Esophagus muscularis mucosa (tissue), 4 donors: ENCODE results near the gene PEX10. TPM values are rescaled to one million over a fixed set of nuclear protein-coding genes. Genes with fewer than 3 reads are reported as not detected.

Experiments
- DNase-seq: peaks from one replicate; pipeline ENCODE4 v3.0.0-alpha.2; 2017; ENCODE audit errors: extremely low spot score
- H3K27ac ChIP-seq, 4 donors: fragments of 200-600 bp; sonication (generic); replicated peaks in 1 of 4; 1 replicate in 3 of 4; 2 replicates in 1 of 4; pipeline ENCODE4 v1.5.1; 2016 to 2019; ENCODE audit warnings: mild to moderate bottlenecking in 1 of 4
- H3K27me3 ChIP-seq, 4 donors: fragments of 200-600 bp; sonication (generic); one replicate each; pipeline versions ENCODE4 v1.5.1 to v1.6.0; 2016 to 2019
- H3K36me3 ChIP-seq, 4 donors: fragments of 200-600 bp; sonication (generic); one replicate each; pipeline ENCODE4 v1.5.1; 2016 to 2019
- H3K4me1 ChIP-seq, 4 donors: fragments of 200-600 bp; sonication (generic); one replicate each; pipeline ENCODE4 v1.5.1; 2016 to 2019
- H3K4me3 ChIP-seq, 4 donors: fragments of 200-600 bp; sonication (generic); 1 replicate in 2 of 4; 2 replicates in 2 of 4; pipeline ENCODE4 v1.5.1; 2016 to 2019; ENCODE audit warnings: mild to moderate bottlenecking in 4 of 4, moderate library complexity in 1 of 4
- H3K9me3 ChIP-seq, 4 donors: fragments of 200-600 bp; sonication (generic); 1 replicate in 3 of 4; 2 replicates in 1 of 4; pipeline ENCODE4 v1.5.1; 2016 to 2019
- CTCF ChIP-seq, 3 experiments: fragments of 200-600 bp in 2 of 3; fragments of 450-650 bp in 1 of 3; sonication (generic) in 2 of 3; IDR thresholded peaks; one replicate each; pipeline ENCODE4 v1.5.1; 2017 to 2019; ENCODE audit warnings: antibody characterized with exemption in 3 of 3, mild to moderate bottlenecking in 2 of 3, moderate library complexity in 1 of 3
- EP300 ChIP-seq: sonication (generic); formaldehyde crosslinking; IDR thresholded peaks from one replicate; pipeline ENCODE4 v1.6.1; 2017; ENCODE audit warnings: antibody characterized with exemption
- POLR2A ChIP-seq: fragments of 450-650 bp; IDR thresholded peaks from one replicate; pipeline ENCODE4 v1.6.1; 2017; ENCODE audit warnings: antibody characterized with exemption, moderate library complexity, mild to moderate bottlenecking, low read depth
- POLR2AphosphoS5 ChIP-seq, 2 donors: sonication (generic); formaldehyde crosslinking; IDR thresholded peaks; one replicate each; pipeline ENCODE4 v1.6.1; 2017; ENCODE audit warnings: antibody characterized with exemption in 2 of 2
- WGBS: methylation state at CpG from one replicate; pipeline ENCODE4 v1.1.5; 2018; 5-methylcytosine and 5-hydroxymethylcytosine counted together
- intact Hi-C: fragments of 100-400 bp; cut with DNase I; formaldehyde crosslinking; loops from one replicate; pipeline ENCODE4 v1.15.1; 2023
- total RNA-seq, 4 donors: library from RNA; depleted of rRNA; stranded (reverse); fragments of >200 nt; gene quantifications; one replicate each; pipeline versions ENCODE4 v1.1.0 to v1.2.1, GENCODE V29; 2016

The PEX10 gene
- total RNA-seq, 4 donors from 2014 or later: 14.2 to 27.1 (median 20.3) TPM

GRCh38 chr1:2395245-2395644 lies 17.1 kb downstream of the PEX10 start:
- no peaks in the 10 kb centered on the region for H3K9me3 ChIP-seq
- no peak for TF ChIP-seq CTCF (IDR thresholded peaks at IDR 0.05)
- TF ChIP-seq EP300: no peak
- TF ChIP-seq POLR2A: no peak
- TF ChIP-seq POLR2AphosphoS5 (IDR thresholded peaks at IDR 0.05): no peak
- H3K27me3 ChIP-seq: peaks cover 0 to 4% (median 0%) of the 10 kb centered on the region in 4 donors
- no peak for DNase-seq
- H3K36me3 ChIP-seq: peaks cover 30 to 74% (median 62%) of the 10 kb centered on the region in 4 donors
- peaks cover 22 to 46% (median 43%) of the 10 kb centered on the region in 4 donors for H3K4me1 ChIP-seq
- H3K27ac ChIP-seq: no peak overlapping the region
- no peak overlapping the region for H3K4me3 ChIP-seq
- 96% methylated on average over 9 of the region's 10 CpGs for WGBS
- intact Hi-C loops: no loop called here

GRCh38 chr1:2394761-2395160 lies 17.6 kb downstream of the PEX10 start:
- 84% methylated on average over 11 of the region's 11 CpGs for WGBS
- TF ChIP-seq CTCF (IDR thresholded peaks at IDR 0.05) (no peak), EP300 (no peak), POLR2AphosphoS5 (IDR thresholded peaks at IDR 0.05) (no peak), POLR2A (no peak)
- intact Hi-C loops: no loop called here
- Histone ChIP-seq H3K27ac (no peak overlapping the region), H3K27me3 (peaks cover 0 to 4% (median 0%) of the 10 kb centered on the region in 4 donors), H3K36me3 (peaks cover 27 to 69% (median 57%) of the 10 kb centered on the region in 4 donors), H3K4me1 (peaks cover 22 to 50% (median 47%) of the 10 kb centered on the region in 4 donors), H3K4me3 (no peak overlapping the region), H3K9me3 (no peaks in the 10 kb centered on the region)
- no peak for DNase-seq

GRCh38 chr1:2394220-2394619 lies 18.1 kb downstream of the PEX10 start:
- 90% methylated on average over 5 of the region's 7 CpGs for WGBS
- peaks cover 22 to 50% (median 47%) of the 10 kb centered on the region in 4 donors for H3K4me1 ChIP-seq
- no peak for DNase-seq

GRCh38 chr1:2393471-2393877 lies 18.9 kb downstream of the PEX10 start:
- Histone ChIP-seq H3K36me3 (peaks cover 21 to 57% (median 44%) of the 10 kb centered on the region in 4 donors), H3K9me3 (no peaks in the 10 kb centered on the region), H3K4me1 (peaks cover 22 to 50% (median 47%) of the 10 kb centered on the region in 4 donors), H3K4me3 (no peak overlapping the region), H3K27me3 (peaks cover 0 to 4% (median 0%) of the 10 kb centered on the region in 4 donors), H3K27ac (no peak overlapping the region)
- intact Hi-C loops: no loop called here
- 89% methylated on average over 7 of the region's 9 CpGs for WGBS
- no peak for DNase-seq
- TF ChIP-seq CTCF (IDR thresholded peaks at IDR 0.05): no peak
- no peak for TF ChIP-seq POLR2A
- TF ChIP-seq EP300: no peak
- no peak for TF ChIP-seq POLR2AphosphoS5 (IDR thresholded peaks at IDR 0.05)

More at GRCh38 chr1:2394220-2394619, 18.1 kb downstream of the PEX10 start:
- Histone ChIP-seq H3K27ac (no peak overlapping the region), H3K4me3 (no peak overlapping the region), H3K27me3 (peaks cover 0 to 4% (median 0%) of the 10 kb centered on the region in 4 donors), H3K9me3 (no peaks in the 10 kb centered on the region), H3K36me3 (peaks cover 22 to 64% (median 52%) of the 10 kb centered on the region in 4 donors)
- no peak for TF ChIP-seq POLR2A
- no peak for TF ChIP-seq EP300
- TF ChIP-seq POLR2AphosphoS5 (IDR thresholded peaks at IDR 0.05): no peak
- TF ChIP-seq CTCF (IDR thresholded peaks at IDR 0.05): no peak
- intact Hi-C loops: no loop called here

GRCh38 chr1:2392686-2393085 lies 19.7 kb downstream of the PEX10 start:
- Histone ChIP-seq H3K9me3 (no peaks in the 10 kb centered on the region), H3K4me1 (peaks cover 22 to 50% (median 47%) of the 10 kb centered on the region in 4 donors), H3K36me3 (peaks cover 21 to 49% (median 36%) of the 10 kb centered on the region in 4 donors), H3K27me3 (peaks cover 0 to 4% (median 0%) of the 10 kb centered on the region in 4 donors), H3K27ac (peak overlapping the region; percentile 77 to 94 (median 90)), H3K4me3 (peak overlapping the region; percentile 84 to 99 (median 96))
- no peak for TF ChIP-seq POLR2AphosphoS5 (IDR thresholded peaks at IDR 0.05)
- no peak for TF ChIP-seq EP300
- TF ChIP-seq POLR2A: no peak
- no peak for TF ChIP-seq CTCF (IDR thresholded peaks at IDR 0.05)
- intact Hi-C loops: no loop called here
- DNase-seq: no peak
- WGBS: 52% methylated on average over 15 of the region's 16 CpGs
